ENCODE measurements around the gene LONP2.
"Not testable (repeated sequence)": the region's sequence is repeated elsewhere in the genome, so short reads cannot be mapped to it uniquely, and the experiment has no call there.

LONP2 gene

GRCh38 chr16:48291754-48292153 lies 47.7 kb downstream of the LONP2 start:
- no peak for DNase-seq

GRCh38 chr16:48292452-48292851 lies 48.4 kb downstream of the LONP2 start:
- DNase-seq, result no peak

GRCh38 chr16:48294724-48295123 lies 50.6 kb downstream of the LONP2 start:
- DNase-seq, result no peak

- DNase-seq, result no peak
Measured at GRCh38 chr16:48295488-48296281, 51.6 kb downstream of the LONP2 start.

- DNase-seq, result no peak
Measured at GRCh38 chr16:48299471-48299870, 55.4 kb downstream of the LONP2 start.

- no peak for DNase-seq
Measured at GRCh38 chr16:48300391-48300856, 56.3 kb downstream of the LONP2 start.

- DNase-seq, result no peak
Measured at GRCh38 chr16:48308535-48308934, 64.4 kb downstream of the LONP2 start.

- DNase-seq, result no peak
Measured at GRCh38 chr16:48310908-48311641, 67.0 kb downstream of the LONP2 start.

GRCh38 chr16:48313905-48314304 lies 69.8 kb downstream of the LONP2 start:
- DNase-seq, result not testable (repeated sequence)

- no peak for DNase-seq
Measured at GRCh38 chr16:48317026-48317425, 72.9 kb downstream of the LONP2 start.

GRCh38 chr16:48317614-48318315 lies 73.7 kb downstream of the LONP2 start:
- DNase-seq, result no peak

GRCh38 chr16:48318630-48319029 lies 74.5 kb downstream of the LONP2 start:
- DNase-seq, result no peak

- DNase-seq, result no peak
Measured at GRCh38 chr16:48321317-48322036, 77.4 kb downstream of the LONP2 start.

GRCh38 chr16:48323783-48324775 lies 80.0 kb downstream of the LONP2 start:
- DNase-seq, result no peak

- no peak for DNase-seq
Measured at GRCh38 chr16:48326915-48327314, 82.8 kb downstream of the LONP2 start.

GRCh38 chr16:48329138-48329537 lies 85.0 kb downstream of the LONP2 start:
- DNase-seq, result no peak

- no peak for DNase-seq
Measured at GRCh38 chr16:48330189-48330840, 86.2 kb downstream of the LONP2 start.

- no peak for DNase-seq
Measured at GRCh38 chr16:48330841-48331192, 86.7 kb downstream of the LONP2 start.

- DNase-seq, result no peak
Measured at GRCh38 chr16:48332978-48333377, 88.9 kb downstream of the LONP2 start.

- DNase-seq, result no peak
Measured at GRCh38 chr16:48334325-48334724, 90.2 kb downstream of the LONP2 start.

GRCh38 chr16:48335961-48336360 lies 91.9 kb downstream of the LONP2 start:
- DNase-seq, result no peak
